GF-D8 (cell line): ENCODE measurements around the gene IFI27.

Experiments
- DNase-seq: peaks from one replicate; lab custom pipeline; 2025; lab: John Stamatoyannopoulos, UW

The IFI27 gene

DNA sequence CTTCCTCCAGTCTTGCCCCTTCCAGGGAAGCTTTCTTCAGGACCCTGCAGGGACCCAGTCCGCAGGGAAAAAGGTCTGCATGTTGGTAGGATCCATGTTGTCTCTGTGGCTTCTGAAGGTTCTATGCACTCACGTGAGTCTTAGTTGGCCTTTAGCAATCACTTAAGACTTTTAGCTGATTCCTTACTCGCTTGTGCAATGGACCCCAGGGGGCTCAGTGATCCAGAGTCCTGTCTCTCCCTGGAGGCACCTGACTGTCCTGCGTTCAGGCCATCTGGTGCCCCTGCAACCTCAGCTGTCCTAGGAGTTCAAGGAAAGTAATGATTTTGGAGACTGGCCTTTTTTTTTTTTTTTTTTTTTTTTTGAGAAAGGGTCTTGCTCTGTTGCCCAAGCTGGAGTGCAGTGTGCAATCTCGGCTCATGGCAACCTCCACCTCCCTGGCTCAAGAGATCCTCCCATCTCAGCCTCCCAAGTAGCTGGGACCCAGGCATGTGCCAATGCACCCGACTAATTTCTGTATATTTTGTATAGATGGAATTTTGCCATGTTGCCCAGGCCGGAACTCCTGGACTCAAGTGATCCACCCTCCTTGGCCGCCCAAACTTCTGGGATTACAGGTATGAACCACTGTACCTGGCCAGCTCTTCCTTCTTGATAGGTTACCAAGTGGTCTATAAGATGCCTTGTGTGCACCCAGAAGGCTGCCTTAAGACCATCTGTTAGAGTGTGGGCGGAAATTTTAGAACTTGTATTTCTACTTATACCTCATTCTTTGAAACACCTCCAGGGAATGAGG is 14.2 kb downstream of the IFI27 start:
- DNase-seq: no peak

DNA sequence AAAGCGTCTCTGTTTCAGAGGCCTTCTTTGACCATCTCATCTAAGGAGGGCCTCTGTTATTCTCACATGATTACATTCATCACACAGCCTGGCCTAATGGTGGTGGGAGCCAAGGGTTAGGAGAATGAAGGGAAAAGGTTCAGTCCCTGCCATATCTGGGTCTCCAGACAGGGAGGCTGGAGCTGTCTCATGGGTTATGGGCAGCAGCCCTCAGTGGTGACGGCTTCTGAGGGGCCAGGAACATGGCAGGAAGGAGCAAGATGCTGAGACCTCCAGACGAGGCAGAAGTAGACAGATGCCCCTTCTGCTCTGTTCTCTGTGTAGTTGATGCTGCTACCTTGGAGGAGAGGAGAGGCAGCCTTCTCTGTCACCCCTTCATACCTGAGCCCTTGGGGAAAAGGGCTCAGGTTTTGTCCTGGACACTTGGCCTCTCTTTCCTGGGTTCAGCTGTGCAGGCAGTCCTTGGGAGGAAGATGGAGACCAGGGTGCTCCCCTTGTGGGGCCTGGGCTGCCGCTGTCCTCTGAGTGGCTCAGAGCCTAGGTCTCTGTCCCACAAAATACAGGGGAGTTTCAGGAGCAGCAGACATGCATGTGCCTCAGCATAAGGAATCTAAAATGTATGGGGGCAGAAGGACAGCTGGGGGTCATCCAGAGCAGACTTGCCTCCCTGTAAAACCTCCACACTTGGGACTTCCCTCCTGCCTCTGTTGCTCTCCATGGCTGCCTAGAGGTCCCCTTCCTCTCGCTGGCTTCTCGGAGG is 15.3 kb downstream of the IFI27 start:
- DNase-seq: no peak

DNA sequence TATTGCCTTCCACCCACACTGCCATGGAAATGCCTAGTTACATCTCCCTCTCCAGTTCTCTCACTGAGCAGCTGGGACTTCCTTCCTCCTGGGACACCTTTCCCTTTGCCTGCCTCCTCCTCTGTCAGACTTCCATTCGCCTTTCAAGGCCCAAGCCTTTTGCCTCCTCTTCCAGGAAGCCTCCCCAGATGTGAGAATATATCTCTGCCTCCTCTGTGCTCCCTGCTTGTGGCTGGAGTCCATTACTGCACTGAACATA is 15.8 kb downstream of the IFI27 start:
- DNase-seq: no peak

DNA sequence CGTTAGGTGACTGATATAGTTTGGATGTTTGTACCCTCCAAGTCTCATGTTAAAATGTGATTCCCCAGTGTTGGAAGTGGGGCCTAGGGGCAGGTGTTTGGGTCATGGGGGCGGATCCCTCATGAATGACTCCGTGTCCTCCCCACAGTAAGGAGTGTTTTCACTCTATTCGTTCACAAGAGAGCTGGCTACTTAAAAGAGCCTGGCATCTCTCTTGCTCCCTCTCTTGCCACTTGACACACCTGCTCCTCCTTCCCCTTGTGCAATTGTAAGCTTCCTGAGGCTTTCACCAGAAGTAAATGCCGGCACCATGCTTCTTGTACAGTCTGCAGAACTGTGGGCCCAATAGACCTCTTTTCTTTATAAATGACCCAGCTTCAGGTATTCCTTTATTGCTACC is 16.3 kb downstream of the IFI27 start:
- DNase-seq: no peak

DNA sequence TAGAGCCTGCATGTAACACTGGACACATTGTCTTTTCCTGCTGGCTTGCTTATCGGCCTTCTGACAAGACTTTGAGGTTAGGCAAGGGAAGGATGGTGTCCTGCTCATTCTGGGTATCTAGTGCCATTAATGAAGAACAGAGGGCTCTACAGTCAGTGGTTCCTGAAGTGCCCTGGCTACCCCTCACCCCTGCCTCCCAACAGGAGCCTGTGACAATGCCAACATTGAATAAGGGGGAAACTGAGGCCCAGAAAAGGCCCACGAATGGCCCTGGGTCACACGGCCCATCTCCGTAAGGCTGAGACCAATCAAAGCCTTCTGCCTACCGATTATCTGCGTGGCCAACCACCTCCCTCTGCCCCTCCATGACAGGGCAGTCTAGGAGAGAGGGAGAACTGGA is 16.8 kb downstream of the IFI27 start:
- DNase-seq: no peak

DNA sequence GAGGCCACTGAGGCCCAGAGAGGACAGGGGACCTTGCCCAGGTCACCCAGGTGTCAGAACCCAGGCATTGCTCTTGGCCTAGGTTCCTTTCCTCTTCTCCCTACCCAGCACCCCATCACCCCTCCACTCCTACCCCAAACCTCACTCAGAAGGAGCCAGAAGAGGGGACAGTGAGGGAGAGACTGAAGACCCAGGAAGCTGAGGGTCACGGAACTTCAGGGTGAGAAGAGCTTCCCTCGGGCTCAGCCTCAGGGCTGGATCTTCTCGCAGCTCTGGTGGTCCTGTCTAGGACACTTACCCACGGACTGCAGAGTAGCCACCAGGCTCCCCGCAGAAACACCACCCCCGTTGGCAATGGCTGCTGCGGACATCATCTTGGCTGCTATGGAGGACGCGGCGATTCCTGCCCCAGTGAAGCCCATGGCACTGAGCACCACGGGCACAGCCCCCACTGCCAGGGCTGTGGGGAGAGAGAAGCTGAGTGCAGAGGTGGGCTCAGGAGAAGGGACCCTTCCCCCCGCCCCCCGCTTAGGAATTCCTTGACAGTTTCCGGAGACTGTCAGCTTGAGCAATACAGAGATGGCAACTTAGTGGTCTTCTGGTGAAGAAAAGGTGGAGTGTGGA is 17.8 kb downstream of the IFI27 start:
- no peak for DNase-seq

DNA sequence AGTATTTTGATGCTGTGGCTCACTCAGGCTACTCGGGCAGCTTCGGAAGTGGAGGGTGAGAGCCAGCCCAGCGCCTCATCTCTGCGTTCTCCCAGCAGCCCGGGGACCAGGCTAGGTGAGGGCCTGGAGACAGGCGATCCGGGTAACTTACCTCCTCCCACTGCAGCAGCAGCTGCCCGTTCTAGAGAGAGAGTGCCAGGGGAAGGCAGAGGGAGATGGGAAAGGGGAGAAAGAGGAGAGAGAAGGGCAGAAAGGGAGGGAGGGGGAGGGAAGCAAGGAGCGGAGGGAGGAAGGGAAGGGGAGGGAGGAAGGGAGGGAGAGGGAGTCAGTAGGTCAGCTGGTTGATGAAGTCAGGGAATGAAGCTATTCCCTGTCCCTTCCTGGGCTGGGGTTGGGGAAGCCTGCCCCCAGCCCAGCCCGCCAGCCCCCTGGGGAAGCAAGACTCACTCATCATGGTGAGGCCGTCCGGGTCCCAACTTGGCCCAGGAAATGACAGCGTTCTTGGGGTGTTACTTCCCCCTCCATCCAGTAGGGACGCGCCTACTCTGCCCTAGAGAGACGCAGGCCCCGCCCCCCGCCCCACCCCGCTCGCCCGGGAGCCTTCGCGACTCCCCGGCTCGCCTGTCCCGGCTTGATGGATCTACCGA is 18.7 kb downstream of the IFI27 start, which contains the start of gene IFI27L2:
Gene IFI27L2, minus strand, starts transcription at position 494 of the 647 bp plus-strand sequence. Its CDS starts 40 bp downstream, at position 454.
- no peak for DNase-seq

DNA sequence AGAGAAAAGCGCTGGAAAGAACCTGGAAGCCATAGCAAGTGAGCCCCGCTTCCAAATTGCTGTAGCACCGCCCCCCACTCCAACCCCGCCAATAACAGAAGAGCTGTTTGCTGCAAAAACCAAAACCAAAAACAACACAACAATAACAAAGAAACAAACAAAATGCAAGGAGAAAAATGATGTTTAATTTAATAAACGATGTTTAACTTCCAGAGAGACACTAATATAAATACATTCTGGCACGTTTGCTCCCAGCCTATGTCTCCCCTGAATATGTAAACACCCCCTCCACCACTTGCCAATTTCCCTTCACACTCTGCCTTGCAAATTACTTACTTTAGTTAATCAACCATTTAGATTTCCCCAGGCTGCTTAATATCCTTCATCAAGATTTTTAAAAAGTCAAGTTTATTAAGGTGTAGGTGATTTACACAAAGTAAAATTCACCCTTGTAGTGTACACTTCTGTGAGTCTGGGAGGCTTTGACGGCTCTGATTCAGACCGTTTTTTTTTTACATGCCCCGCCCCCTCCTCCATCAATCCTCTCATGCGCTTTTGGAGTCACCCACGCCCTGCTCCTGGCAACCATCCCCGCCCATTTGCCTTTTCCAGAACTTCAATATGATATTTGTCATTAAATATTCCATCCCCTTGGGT is 19.4 kb downstream of the IFI27 start:
- no peak for DNase-seq

DNA sequence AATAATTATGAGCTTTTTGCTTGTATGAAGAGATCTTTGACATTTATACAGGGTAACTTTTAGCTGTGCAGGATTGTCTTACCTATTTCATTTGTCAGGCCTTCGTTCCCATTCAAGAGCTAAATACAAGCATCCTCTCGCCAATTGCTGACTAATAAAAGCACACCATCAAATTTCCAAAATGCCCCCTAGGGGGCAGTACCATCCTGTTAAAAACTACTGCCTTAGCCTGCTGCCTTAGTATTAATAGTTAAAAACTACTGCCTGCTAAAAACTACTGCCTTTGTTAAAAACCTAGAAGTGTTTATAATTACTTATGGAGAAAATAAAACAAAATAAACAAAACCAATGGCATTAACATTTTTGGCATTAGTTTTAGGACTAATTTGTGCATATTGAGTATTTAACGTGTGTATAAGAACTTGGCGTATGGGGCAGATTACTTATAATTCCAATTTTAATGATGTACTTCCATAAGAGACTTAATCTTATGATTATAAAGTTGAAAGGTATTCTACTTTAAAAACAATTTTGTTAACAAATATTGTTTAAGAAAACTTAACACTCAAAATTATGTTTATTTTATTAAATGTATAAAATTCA is 21.9 kb downstream of the IFI27 start:
- no peak for DNase-seq

DNA sequence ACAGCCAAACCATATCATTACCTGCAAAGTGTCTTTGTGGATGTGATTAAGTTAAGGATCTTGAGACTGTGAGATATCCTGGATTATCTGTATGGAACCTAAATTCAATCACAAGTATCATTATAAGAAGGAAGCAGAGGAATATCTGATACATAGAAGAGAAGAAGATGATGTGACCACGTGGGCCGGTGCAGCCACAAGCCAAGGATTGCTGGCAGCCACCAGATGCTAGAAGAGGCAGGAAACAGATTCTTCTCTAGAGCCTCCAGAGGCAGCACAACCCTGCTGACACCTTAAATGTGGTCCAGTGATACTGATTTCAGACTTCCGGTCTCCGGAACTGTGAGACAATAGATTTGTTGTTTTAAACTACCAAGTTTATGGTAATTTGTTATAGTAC is 24.9 kb downstream of the IFI27 start:
- DNase-seq: no peak

DNA sequence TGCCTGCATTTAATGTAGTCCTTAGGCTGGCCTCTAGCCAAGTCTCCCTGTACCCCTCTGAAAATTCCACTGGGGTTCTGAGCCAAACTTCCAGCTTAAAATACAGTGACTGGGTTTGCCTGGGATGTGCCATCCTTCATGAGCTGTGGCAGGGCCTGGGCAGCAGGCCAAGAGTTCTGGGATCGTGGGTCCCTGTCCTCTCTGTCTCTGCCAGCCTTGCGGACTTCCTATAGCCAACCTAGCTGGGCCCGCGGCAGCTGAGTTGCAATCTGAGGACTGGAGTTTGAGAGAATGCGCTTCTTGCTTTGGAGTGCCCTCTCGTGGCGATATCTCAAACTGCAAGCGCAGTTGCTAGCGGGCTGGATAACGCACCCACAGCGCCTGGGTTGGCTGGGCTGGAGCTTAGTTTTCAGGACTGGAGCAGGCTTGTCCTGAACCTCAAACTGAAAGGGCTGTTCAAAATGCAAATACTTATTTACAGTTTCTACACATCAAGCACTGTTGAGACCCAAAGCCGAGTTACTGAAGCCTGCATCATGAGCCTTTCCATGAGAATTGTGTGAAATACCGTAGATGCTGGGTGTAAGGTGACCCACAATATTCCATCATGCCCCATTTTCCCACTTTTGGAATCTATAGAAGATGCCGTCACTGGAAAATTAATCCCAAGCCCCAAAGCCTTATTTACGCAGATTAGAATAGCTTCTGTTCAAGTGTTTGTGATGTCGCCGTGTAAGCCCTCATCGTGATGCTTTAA is 26.2 kb downstream of the IFI27 start:
- no peak for DNase-seq

DNA sequence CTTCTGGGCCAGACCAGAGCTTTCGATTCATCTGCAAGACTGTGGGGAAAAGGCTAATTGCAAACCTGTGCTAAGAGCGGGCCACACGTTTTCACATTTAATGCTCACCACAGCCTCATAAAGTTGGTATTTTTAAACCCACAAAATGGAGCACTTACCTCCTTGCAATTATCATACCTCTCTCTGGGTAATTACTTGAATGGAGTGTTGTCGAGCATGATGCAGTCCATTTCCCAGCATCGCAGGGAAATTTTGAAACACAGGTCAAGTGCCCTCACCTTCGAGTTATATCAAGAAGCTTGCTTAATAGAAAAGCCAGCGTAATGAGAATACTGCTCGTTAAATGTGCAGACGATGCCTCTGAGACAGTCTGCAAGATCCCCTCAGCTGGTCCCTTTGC is 27.7 kb downstream of the IFI27 start:
- no peak for DNase-seq

DNA sequence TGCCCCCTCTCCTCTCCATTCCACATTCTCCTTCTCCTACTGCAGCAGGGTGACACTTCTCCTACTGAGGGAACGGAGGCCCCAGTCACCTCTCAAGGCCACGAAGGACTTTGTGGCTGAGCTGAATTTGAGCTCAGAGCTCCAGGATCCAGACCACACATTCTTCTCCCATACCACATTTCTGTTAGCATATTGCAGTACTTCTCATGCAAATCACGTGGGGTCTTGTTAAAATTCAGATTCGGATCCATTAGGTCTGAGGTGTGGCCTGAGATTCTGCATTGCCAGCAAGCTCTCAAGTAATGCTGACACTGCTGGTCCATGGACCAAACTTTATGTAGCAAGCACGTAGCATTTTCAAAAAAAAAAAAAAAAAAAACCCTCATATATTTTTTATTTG is 28.5 kb downstream of the IFI27 start:
- no peak for DNase-seq

DNA sequence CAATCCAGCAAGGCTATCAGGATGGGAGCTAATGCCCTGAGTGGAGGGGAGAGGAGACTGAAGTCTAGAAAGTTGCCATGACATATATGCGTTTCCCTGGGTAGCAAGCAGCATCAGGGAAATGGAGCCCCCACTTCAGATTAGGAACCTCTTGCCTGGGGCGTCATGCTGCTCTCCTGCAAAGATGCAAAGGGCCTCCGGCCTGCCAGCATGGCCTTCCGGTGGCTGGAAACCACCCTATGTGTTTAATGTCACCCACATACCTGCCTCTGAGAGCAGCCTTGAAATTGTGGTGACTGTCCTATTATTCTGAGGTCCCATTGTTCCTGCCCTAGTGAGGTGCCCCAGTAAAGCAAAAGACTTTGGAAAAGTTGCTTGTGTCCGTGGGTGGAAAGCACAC is 28.9 kb downstream of the IFI27 start:
- DNase-seq: no peak

DNA sequence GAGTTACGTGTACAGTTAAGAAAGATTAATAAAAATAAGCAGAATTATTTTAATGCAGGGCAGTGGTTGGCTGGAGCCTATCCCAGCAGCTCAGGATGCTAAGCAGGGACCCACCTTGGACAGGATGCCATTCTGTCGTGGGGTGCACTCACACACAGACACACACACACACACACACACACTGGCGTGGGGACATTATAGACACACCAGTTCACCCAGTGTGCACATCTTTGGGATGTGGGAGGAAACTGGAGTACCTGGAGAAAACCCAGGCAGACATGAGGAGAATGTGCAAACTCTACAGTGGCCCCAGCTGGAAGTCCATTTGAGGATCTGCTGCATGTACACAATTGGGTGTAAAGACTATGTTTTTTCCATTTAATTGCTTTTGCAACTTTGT is 31.7 kb downstream of the IFI27 start:
- DNase-seq: no peak

DNA sequence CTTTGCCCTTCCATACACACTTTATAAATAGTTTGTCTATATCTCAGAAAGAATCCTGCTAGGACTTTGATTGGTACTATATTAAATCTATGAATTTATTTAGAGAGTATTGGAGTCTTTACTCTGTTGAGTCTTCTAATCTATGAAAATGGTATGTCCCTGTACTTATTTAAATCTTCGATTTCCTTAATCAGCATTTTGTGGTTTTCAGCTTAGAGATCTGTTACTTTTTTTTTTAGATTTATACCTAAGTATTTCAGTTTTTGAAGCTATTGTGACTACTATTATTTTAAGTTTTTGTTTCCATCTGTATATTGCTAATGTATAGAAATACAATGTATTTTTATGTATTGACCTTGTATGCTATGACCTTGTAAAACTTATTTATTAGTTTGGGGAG is 32.3 kb downstream of the IFI27 start:
- DNase-seq: no peak

DNA sequence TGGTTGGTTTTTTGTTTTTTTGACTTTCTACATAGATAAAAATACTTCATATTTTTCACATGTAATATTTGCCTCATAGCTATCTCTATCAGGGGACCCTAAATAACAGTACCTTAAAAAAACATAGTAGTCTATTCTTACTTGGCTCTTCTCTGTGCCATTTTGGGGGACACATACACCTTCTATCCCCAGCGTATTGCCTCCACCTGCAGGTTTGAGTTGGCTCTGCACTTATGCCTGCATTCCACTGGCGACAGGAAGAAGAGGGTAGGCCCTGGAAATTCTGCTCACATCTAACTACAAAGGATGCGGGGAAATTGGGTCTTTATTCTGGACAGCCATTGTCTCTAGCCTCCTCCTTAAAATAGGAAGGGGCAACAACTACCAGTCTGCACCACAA is 32.7 kb downstream of the IFI27 start:
- no peak for DNase-seq

DNA sequence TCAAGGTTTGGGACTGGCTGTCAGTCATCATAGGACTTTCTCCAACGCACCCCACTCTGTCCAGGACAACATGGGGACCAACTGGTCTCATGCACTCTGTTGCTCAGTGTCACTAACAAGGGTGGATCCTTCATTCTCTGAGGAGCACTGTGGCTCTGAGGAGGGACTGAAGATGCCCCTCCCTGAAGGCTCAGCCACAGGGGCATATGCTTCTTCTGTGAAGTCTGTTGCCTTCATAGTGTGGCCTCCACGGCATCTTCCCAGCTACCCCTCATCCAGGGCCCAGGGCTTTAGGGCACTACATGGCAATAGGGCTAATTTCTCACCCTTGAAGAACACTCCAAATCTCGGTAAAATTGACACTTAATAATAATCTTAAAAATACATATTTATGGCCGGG is 33.2 kb downstream of the IFI27 start:
- DNase-seq: no peak

DNA sequence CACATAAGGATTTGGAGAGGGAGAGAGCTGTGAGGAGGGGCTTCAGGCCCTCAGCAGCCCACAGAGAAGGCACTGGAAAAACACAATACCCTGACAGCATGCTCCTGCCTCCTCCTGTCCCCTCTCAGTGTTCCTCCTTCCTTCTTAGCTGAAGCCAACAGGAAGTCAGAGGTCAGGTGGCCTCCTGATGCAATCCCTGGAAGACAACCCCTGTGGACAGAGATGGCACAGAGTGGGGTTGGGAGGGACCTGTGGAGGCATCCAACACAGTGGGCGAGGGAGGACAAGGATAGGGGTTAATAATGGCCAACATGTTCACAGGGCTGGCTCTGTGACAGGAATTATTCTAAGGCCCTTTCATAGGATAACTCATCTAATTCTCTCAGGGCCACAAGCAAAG is 34.2 kb downstream of the IFI27 start:
- DNase-seq: peak; percentile 9

DNA sequence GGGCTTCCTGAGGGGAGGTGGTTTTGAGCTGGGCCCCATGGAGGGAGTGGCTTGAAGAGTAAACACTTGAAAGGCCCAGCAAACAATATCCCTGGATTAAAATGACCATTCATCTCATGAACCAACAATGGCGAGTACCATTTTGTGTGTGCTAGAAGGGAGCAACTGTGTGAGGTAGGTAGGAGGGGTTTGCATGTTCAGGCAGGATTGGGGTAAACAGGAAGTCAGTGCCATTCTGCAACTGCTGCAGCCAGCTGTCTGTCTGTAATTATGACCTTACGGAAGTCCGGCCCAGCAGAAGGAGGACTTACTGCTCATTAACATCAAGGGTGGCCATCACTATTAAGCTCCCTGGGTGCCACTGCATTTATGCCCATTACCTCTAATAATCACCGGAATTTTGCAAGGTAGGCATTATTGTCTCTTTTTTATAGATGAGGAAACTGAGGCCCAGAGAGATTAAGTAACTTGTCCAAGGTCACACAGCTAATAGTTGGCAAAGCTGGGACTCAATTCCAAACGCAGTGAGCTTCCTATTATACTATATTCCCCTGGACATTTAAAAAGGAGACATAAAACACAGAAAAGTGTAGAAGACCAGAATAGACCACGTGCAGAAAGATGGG is 35.5 kb downstream of the IFI27 start:
- DNase-seq: no peak

DNA sequence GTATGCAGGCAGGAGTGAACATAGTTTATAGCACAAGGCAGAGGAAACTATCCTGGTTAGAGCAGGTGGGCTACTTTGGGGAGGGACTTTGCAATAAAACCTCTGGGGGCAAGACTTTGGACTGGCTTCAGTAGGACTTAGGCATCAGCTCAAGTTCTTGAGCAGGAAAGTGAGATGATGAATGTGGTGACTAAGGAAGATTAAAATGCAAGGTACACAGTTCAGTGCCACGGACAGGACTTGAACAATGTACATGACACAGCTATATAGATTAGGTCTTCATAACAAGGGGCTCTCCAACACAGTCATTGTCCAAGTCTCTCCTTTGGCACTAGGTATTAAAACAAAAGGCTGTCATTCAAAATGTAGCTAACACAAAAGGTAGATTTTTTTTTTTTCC is 42.1 kb downstream of the IFI27 start:
- no peak for DNase-seq
